Measurements from ENCODE around the gene PNPLA3.

DNA sequence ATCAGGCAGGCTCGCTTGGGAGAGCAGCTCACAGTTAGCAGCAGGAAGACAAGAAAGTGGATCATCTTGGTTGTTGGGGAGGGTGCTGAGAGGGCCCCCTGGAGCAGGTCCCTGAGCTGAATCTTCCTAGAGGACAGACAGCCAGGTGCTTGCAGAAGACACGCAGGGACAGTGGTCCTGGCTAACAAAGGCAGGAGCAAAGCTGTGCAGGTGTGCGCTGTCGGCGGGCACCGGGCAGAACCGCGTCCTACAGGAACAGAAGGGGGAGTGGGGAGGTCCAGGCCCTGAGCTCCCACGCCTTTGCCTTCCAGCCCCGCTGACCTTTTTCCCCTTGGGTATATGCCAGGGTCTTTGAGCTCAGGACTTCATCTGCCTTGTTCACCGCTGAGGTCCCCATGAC, 70.4 kb downstream of the PNPLA3 start:
- TF ChIP-seq SIN3A (IDR thresholded peaks at IDR 0.05; ENCODE audit: borderline replicate concordance, low read depth, low read length): no peak
- TF ChIP-seq CTCF (IDR thresholded peaks at IDR 0.05): no peak

Measured in SK-N-SH (cell line).